ENCODE measurements around the gene CTNND1. TPM values are rescaled to one million over a fixed set of nuclear protein-coding genes. Genes with fewer than 3 reads are reported as not detected.

Gene CTNND1
- total RNA-seq, 1 donor from 2014 or later = 179 TPM

GRCh38 chr11:57791321-57792059, 29.9 kb downstream of the CTNND1 start:
- no peak for DNase-seq (ENCODE audit: extremely low spot score in 2 of 2)
- H3K4me3 ChIP-seq = no peak overlapping the region
- H3K27ac ChIP-seq = peak overlapping the region; percentile 25
- intact Hi-C loops (cut with DNase I) = loop anchor here (10.0 kb wide), 1 partner anchor 47 kb away; the partner anchor contains the start of gene SELENOH
- peaks cover 0 to 28% of the 10 kb centered on the region in 2 donors for H3K36me3 ChIP-seq
- no peaks in the 10 kb centered on the region for H3K9me3 ChIP-seq
- no peaks in the 10 kb centered on the region for H3K27me3 ChIP-seq
- H3K4me1 ChIP-seq = peaks cover 85% of the 10 kb centered on the region
- TF ChIP-seq, protein P1, sequence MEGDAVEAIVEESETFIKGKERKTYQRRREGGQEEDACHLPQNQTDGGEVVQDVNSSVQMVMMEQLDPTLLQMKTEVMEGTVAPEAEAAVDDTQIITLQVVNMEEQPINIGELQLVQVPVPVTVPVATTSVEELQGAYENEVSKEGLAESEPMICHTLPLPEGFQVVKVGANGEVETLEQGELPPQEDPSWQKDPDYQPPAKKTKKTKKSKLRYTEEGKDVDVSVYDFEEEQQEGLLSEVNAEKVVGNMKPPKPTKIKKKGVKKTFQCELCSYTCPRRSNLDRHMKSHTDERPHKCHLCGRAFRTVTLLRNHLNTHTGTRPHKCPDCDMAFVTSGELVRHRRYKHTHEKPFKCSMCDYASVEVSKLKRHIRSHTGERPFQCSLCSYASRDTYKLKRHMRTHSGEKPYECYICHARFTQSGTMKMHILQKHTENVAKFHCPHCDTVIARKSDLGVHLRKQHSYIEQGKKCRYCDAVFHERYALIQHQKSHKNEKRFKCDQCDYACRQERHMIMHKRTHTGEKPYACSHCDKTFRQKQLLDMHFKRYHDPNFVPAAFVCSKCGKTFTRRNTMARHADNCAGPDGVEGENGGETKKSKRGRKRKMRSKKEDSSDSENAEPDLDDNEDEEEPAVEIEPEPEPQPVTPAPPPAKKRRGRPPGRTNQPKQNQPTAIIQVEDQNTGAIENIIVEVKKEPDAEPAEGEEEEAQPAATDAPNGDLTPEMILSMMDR (IDR thresholded peaks at IDR 0.05) = no peak
- TF ChIP-seq POLR2AphosphoS5 (IDR thresholded peaks at IDR 0.05; ENCODE audit: insufficient read depth in 1 of 2, low read depth in 1 of 2) = no peak
- TF ChIP-seq POLR2A (IDR thresholded peaks at IDR 0.05) = no peak

DNA sequence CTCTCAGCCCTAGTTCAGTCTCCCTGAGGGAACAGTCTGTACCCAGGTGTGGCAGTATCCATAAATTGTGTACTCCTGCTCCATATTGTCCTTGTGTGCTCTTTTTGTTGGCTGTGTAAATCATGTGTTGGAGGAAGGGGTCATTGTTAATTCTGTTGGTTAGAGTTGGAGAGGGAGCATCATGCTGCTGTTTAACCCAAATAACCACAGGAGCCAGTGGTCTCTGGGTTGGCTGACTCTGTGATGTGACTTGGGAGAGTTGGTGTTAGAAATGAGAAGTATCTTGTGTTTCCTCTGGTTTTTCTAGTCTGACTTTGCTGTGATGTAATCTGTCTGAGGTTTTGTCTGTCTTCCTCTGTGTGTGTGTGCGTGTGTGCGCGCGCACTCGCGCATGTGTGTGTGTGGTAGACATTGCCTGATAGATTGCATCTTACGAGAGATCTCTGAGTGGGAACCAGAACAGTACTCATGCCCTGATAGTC, 30.5 kb downstream of the CTNND1 start:
- no peak overlapping the region for H3K4me3 ChIP-seq
- peak overlapping the region; percentile 59 for H3K27ac ChIP-seq
- no peak for DNase-seq (ENCODE audit: extremely low spot score in 2 of 2)
- no peaks in the 10 kb centered on the region for H3K9me3 ChIP-seq
- H3K4me1 ChIP-seq = peaks cover 79% of the 10 kb centered on the region
- H3K27me3 ChIP-seq = no peaks in the 10 kb centered on the region
- peaks cover 0 to 34% of the 10 kb centered on the region in 2 donors for H3K36me3 ChIP-seq
- TF ChIP-seq, protein P1 (IDR thresholded peaks at IDR 0.05) = no peak
- TF ChIP-seq POLR2A (IDR thresholded peaks at IDR 0.05) = no peak
- no peak for TF ChIP-seq POLR2AphosphoS5 (IDR thresholded peaks at IDR 0.05; ENCODE audit: insufficient read depth in 1 of 2, low read depth in 1 of 2)
- intact Hi-C loops (cut with DNase I) = loop anchor here (10.0 kb wide), 1 partner anchor 47 kb away; the partner anchor contains the start of gene SELENOH

GRCh38 chr11:57792870-57793269, 31.3 kb downstream of the CTNND1 start:
- H3K36me3 ChIP-seq = peaks cover 0 to 37% of the 10 kb centered on the region in 2 donors

DNA sequence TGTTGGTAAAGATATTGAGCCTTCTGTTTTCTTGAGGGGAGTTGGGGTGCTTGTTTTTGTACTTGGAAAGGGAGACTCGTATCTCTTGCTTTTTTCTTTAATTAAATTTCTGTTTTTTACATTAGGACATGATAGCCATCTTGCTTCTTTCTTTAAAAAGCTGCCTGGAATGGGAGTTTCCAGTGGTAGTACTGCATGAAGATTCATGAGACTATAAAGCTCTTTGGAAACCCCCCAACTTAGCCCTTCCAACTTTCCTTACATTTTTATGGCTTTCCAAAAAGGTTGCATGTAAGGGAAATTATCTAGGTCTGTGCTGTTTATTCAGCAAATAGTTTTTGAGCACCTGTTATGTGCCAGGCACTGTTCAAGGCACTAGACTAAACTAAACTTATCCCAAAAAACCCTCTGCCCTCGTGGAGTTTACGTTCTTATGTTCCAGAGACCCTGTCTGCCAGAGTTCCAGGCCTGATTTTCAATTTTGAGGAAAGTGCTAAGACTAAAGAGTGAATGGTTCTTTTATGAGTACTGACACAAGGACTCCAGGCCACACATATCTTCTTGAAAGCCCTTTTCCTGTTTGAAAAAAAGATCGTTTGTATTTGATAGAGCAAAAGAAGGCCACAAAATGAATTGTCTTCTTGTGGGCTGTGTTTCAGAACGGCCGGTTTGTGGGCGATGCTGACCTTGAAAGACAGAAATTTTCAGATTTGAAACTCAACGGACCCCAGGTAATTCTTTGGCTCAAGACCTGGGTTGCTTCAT, 31.9 kb downstream of the CTNND1 start:
- no peaks in the 10 kb centered on the region for H3K27me3 ChIP-seq
- H3K36me3 ChIP-seq = peaks cover 0 to 43% of the 10 kb centered on the region in 2 donors
- peaks cover 73% of the 10 kb centered on the region for H3K4me1 ChIP-seq
- H3K4me3 ChIP-seq = no peak overlapping the region
- intact Hi-C loops (cut with DNase I) = loop anchor here (10.0 kb wide), 1 partner anchor 49 kb away; the partner anchor contains the start of gene SELENOH
- H3K27ac ChIP-seq = peak overlapping the region; percentile 6
- TF ChIP-seq POLR2A (IDR thresholded peaks at IDR 0.05) = no peak
- TF ChIP-seq POLR2AphosphoS5 (IDR thresholded peaks at IDR 0.05; ENCODE audit: insufficient read depth in 1 of 2, low read depth in 1 of 2) = no peak
- TF ChIP-seq, protein P1 (IDR thresholded peaks at IDR 0.05) = no peak
- no peaks in the 10 kb centered on the region for H3K9me3 ChIP-seq
- no peak for DNase-seq (ENCODE audit: extremely low spot score in 2 of 2)

More at GRCh38 chr11:57792870-57793269, 31.3 kb downstream of the CTNND1 start:
- DNase-seq (ENCODE audit: extremely low spot score in 2 of 2) = no peak
- H3K4me1 ChIP-seq = peaks cover 73% of the 10 kb centered on the region
- H3K27ac ChIP-seq = peak overlapping the region; percentile 59
- no peaks in the 10 kb centered on the region for H3K9me3 ChIP-seq
- H3K27me3 ChIP-seq = no peaks in the 10 kb centered on the region
- TF ChIP-seq POLR2AphosphoS5 (IDR thresholded peaks at IDR 0.05; ENCODE audit: insufficient read depth in 1 of 2, low read depth in 1 of 2) (peak in 1 of 2 donors; percentile 80), POLR2A (IDR thresholded peaks at IDR 0.05) (no peak)
- TF ChIP-seq, protein P1 (IDR thresholded peaks at IDR 0.05) = no peak
- no peak overlapping the region for H3K4me3 ChIP-seq
- intact Hi-C loops (cut with DNase I) = loop anchor here (10.0 kb wide), 1 partner anchor 48 kb away; the partner anchor contains the start of gene SELENOH
